Mucosa of descending colon (tissue), 3 donors: ENCODE data around the gene ZDHHC16. TPM values are rescaled to one million over a fixed set of nuclear protein-coding genes. Genes with fewer than 3 reads are reported as not detected.

Experiments
- ATAC-seq: fragments of 200-7000 bp; cut with Tn5 transposase; one replicate; pipeline ENCODE4 v1.9.1; 2020; ENCODE audit warnings: mild to moderate bottlenecking, moderate library complexity
- DNase-seq, 3 donors: peaks; one replicate each; pipeline ENCODE4 v3.0.0-alpha.2; 2020
- H3K36me3 ChIP-seq: fragments of 200-600 bp; one replicate; pipeline ENCODE4 v1.8.0; 2021; ENCODE audit warnings: low read depth, mild to moderate bottlenecking
- H3K4me1 ChIP-seq: fragments of 200-600 bp; one replicate; pipeline ENCODE4 v1.8.0; 2021; ENCODE audit warnings: low read depth, mild to moderate bottlenecking
- H3K4me3 ChIP-seq: fragments of 200-600 bp; one replicate; pipeline ENCODE4 v1.8.0; 2021; ENCODE audit warnings: mild to moderate bottlenecking
- H3K9me3 ChIP-seq: fragments of 200-600 bp; one replicate; pipeline ENCODE4 v1.8.0; 2021; ENCODE audit warnings: mild to moderate bottlenecking
- CTCF ChIP-seq: fragments of 200-600 bp; IDR thresholded peaks from one replicate; pipeline ENCODE4 v1.8.0; 2022; ENCODE audit warnings: antibody characterized with exemption, mild to moderate bottlenecking
- intact Hi-C, 2 donors: fragments of 100-400 bp; cut with DNase I in 1 of 2; cut with micrococcal nuclease in 1 of 2; formaldehyde crosslinking; loops; one replicate each; pipeline versions ENCODE4 v1.11.0 to v1.11.1; 2022; cut with DNase I, micrococcal nuclease
- long read RNA-seq, 2 donors: library from polyadenylated mRNA; unstranded; transcript quantifications; one replicate each; pipeline ENCODE4 v2.0.0, GENCODE V29; 2019 to 2021
- total RNA-seq, 3 donors: library from RNA; stranded (reverse); fragmentation: NEBNext Ultra II Directional in 2 of 3; extraction: Animal tissue kit (Norgen Biotek cat#: 25700) in 2 of 3; gene quantifications; one replicate each; pipeline versions ENCODE4 v1.2.1 to v1.2.4, GENCODE V29; 2021 to 2023
- donor health status: DM: no; HTN: no; CAD: no; lungs with moderate emphysema.
- donor health status: DM: no; HTN: no; CAD: no.
- donor health status: DM: no; HTN: yes; CAD: no.

Gene ZDHHC16
- 10 to 100 TPM; 28.8 to 37.0 (median 29.5) TPM for total RNA-seq
- long read RNA-seq, donor 1, transcript ZDHHC16-206 (11 exons, 1,798 nt) = major isoform, 19 of 65 reads
- long read RNA-seq, donor 1, transcript ZDHHC16-205 (8 exons, 1,280 nt) = minor isoform, 9 of 65 reads
- long read RNA-seq, donor 1, transcript ZDHHC16-202 (10 exons, 1,718 nt) = minor isoform, 6 of 65 reads
- long read RNA-seq, donor 1, transcript ZDHHC16-207 (12 exons, 2,014 nt) = minor isoform, 8 of 65 reads
- long read RNA-seq, donor 1, partial matches to known transcripts = 2 of 65 reads
- long read RNA-seq, donor 1, other reads (novel, unspliced or antisense) = 18 of 65 reads
- long read RNA-seq, donor 2, transcript ZDHHC16-206 (11 exons, 1,798 nt) = major isoform, 10 of 25 reads
- long read RNA-seq, donor 2, partial matches to known transcripts = 1 of 25 reads
- long read RNA-seq, donor 2, other reads (novel, unspliced or antisense) = 7 of 25 reads

- TF ChIP-seq CTCF = no peak
- Histone ChIP-seq H3K4me1 (peaks cover 19% of the 10 kb centered on the region), H3K4me3 (peak within 1 kb of the TSS; percentile 54), H3K36me3 (no peaks in the 10 kb centered on the region), H3K9me3 (no peaks in the 10 kb centered on the region)
- DNase-seq (peak; percentile 91 to 94 (median 91)), ATAC-seq (peak; percentile 99)
- intact Hi-C loops = no loop called here
Observed at GRCh38 chr10:97445722-97446639, at the start of gene ZDHHC16, which contains the start of gene EXOSC1. ZDHHC16 (plus strand) TSS chr10:97446175; CDS start chr10:97451676, 5,501 bp downstream. EXOSC1 (minus strand) TSS chr10:97446006; CDS start chr10:97445985, 21 bp downstream.

GRCh38 chr10:97399843-97400545, 46.0 kb upstream of the ZDHHC16 start:
- TF ChIP-seq CTCF = no peak
- Histone ChIP-seq H3K4me1 (peaks cover 14% of the 10 kb centered on the region), H3K9me3 (no peaks in the 10 kb centered on the region), H3K36me3 (no peaks in the 10 kb centered on the region), H3K4me3 (no peak overlapping the region)
- peak; percentile 53 to 68 (median 61) for DNase-seq
- ATAC-seq = peak; percentile 74
- intact Hi-C loops = no loop called here

GRCh38 chr10:97400665-97401454, 45.1 kb upstream of the ZDHHC16 start, which contains the start of gene RRP12:
RRP12 (minus strand) TSS chr10:97401340; CDS start chr10:97401231, 109 bp downstream.
- intact Hi-C loops = no loop called here

GRCh38 chr10:97401455-97401919, 44.5 kb upstream of the ZDHHC16 start:
- H3K4me3 ChIP-seq = no peak overlapping the region
- DNase-seq (no peak), ATAC-seq (no peak)
- no peaks in the 10 kb centered on the region for H3K9me3 ChIP-seq
- no peaks in the 10 kb centered on the region for H3K36me3 ChIP-seq
- intact Hi-C loops = no loop called here
- TF ChIP-seq CTCF = no peak
- H3K4me1 ChIP-seq = peaks cover 14% of the 10 kb centered on the region

More at GRCh38 chr10:97400665-97401454, 45.1 kb upstream of the ZDHHC16 start, which contains the start of gene RRP12:
- no peaks in the 10 kb centered on the region for H3K36me3 ChIP-seq
- peaks cover 14% of the 10 kb centered on the region for H3K4me1 ChIP-seq
- peak; percentile 99 for ATAC-seq
- TF ChIP-seq CTCF = no peak
- H3K4me3 ChIP-seq = peak within 1 kb of the TSS; percentile 60
- no peaks in the 10 kb centered on the region for H3K9me3 ChIP-seq
- peak; percentile 67 to 95 (median 74) for DNase-seq
